HuH-7 (cell line): ENCODE results near the gene NPHP1.
"Not testable (repeated sequence)": the region's sequence is repeated elsewhere in the genome, so short reads cannot be mapped to it uniquely, and the experiment has no call there.

Experiments
- DNase-seq: peaks from one replicate; pipeline ENCODE4 v3.0.0; 2011; ENCODE audit warnings: low spot score

NPHP1 gene

GRCh38 chr2:110103061-110103961 lies 101.5 kb downstream of the NPHP1 start:
- DNase-seq, result no peak

- no peak for DNase-seq
Observed at GRCh38 chr2:110101901-110102803, 102.7 kb downstream of the NPHP1 start.

GRCh38 chr2:110101280-110101844 lies 103.5 kb downstream of the NPHP1 start:
- no peak for DNase-seq

GRCh38 chr2:110100880-110101279 lies 103.9 kb downstream of the NPHP1 start:
- DNase-seq, result not testable (repeated sequence)

- DNase-seq, result no peak
Observed at GRCh38 chr2:110100480-110100879, 104.3 kb downstream of the NPHP1 start.

- DNase-seq, result no peak
Observed at GRCh38 chr2:110099471-110100225, 105.2 kb downstream of the NPHP1 start.

GRCh38 chr2:110099038-110099425 lies 105.8 kb downstream of the NPHP1 start:
- no peak for DNase-seq

- DNase-seq, result no peak
Observed at GRCh38 chr2:110097506-110098220, 107.2 kb downstream of the NPHP1 start.

DNA sequence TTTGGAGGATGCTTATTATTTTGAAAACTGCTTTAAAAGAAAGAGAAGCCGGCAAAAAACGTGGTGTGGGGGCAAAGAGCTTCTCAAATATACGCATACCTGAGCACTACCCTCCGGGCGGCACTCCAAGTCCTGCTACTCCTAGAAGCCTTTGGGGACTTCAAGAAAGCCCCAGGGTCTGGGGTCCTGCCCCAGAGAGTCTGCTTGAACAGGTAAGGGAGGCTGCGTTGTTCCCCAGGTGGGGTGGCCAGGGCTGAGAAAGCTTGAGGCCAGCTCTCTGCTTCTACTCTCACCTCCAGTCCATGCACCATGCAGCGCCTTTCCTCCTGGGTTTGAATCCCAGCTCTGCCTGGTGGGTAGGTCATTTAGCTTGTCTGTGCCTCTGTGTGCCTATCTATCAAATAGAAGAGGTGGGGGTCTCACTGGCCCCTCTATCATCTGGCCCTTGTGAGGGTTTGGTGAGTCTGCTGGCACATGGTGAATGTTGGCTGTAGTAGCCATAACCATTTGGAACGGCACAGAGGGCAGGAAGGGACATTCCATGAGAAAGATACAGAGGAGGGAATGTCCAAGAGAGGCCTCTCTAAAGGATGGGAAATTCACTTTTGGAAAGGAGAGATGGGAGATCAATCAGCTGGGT lies 108.7 kb downstream of the NPHP1 start:
- DNase-seq, result no peak

- DNase-seq, result not testable (repeated sequence)
Observed at GRCh38 chr2:110094884-110095534, 109.8 kb downstream of the NPHP1 start.

- not testable (repeated sequence) for DNase-seq
Observed at GRCh38 chr2:110093924-110094323, 110.9 kb downstream of the NPHP1 start.

GRCh38 chr2:110090164-110090563 lies 114.6 kb downstream of the NPHP1 start:
- DNase-seq, result not testable (repeated sequence)

DNA sequence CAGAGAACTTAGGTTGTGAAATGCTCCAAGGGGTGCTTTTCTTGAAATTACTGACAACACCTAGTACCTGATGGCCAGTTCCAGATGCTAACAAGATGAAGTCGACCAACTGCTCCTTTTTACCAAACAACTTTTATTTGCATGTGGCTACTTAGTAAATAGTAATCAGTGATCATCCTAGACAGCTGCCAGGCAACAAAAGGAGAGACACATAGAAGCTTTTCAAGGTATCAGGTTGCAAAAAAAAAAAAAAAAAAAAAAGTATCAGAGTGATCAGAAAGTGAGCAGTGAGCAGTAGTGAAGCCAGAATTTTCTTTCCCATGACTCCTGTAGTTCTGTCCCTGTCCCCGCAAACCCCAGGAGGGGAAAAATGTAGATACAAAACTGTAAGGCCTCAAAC lies 121.1 kb downstream of the NPHP1 start:
- not testable (repeated sequence) for DNase-seq

DNA sequence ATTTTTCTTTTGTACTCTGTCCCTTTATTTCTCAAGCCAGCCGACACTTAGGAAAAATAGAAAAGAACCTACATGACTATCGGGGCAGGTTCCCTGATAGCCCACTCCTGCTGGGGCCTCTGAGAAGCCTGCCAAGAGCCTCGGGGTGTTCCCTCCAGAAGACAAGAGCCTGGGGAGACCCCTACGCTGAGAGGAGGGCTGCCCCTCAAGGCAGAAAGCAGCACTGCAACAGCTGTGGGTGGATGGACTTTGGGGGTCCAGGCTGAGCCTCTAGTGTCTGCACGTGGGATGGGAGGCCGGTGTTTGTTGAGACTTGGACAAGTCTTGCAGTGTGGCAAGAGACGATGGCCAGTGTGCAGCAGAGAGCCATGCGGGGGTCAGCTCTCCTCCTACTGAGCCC lies 121.7 kb downstream of the NPHP1 start:
- not testable (repeated sequence) for DNase-seq

DNA sequence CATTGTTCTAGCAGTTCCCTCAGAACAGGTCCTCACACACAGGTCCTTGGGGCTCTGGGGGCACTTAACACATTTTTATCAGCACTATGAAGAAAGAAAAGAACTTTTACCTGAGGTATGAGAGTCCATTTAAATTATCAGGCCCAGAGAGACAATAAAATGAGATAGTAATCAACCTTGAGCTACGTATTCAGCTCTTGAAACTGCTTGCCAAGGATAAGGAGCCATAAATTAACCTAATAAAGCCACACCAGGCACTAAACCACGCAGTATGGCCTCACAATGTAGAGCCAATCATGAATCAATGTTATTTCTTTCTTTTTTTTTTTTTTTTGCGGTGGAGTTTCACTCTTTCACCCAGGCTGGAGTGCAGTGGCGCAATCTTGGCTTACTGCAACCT lies 126.7 kb downstream of the NPHP1 start:
- not testable (repeated sequence) for DNase-seq

DNA sequence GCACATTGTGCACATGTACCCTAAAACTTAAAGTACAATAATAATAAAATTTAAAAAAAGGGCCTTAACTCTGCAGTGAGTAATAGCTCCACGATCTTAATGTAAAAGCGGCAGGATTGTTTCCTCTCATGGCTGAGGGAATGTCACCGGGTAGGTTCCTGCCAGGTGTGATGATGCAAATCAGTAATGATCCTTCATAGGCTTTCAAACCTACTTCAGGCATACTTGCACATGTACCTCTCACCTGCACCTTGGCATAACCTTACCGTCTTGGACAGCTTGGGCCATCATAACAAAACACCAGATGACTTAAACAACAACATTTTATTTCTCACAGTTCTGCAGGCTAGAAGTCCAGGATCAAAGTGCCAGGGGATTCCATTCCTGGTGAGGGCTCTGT lies 128.9 kb downstream of the NPHP1 start:
- not testable (repeated sequence) for DNase-seq
